Renal pelvis (tissue), 4 donors: ENCODE results near the gene BCAN. TPM values are rescaled to one million over a fixed set of nuclear protein-coding genes. Genes with fewer than 3 reads are reported as not detected.
"Not testable (repeated sequence)": the region's sequence is repeated elsewhere in the genome, so short reads cannot be mapped to it uniquely, and the experiment has no call there.

Experiments used
- DNase-seq: peaks from one replicate; pipeline ENCODE4 v3.0.0-alpha.2; 2013
- polyA plus RNA-seq, 3 donors: library from polyadenylated mRNA; unstranded; fragments of 120-200 nt; gene quantifications; one replicate each; pipeline ENCODE4 v1.2.1, GENCODE V29; 2013; ENCODE audit not compliant: insufficient read length in 3 of 3

The BCAN gene
- polyA plus RNA-seq, 3 donors = 0.18 to 2.2 (median 0.26) TPM

- no peak for DNase-seq
Measured at GRCh38 chr1:156612666-156613065, 29.3 kb upstream of the BCAN start.

GRCh38 chr1:156615946-156616345, 26.0 kb upstream of the BCAN start:
- DNase-seq = no peak

GRCh38 chr1:156616463-156616862, 25.5 kb upstream of the BCAN start:
- DNase-seq = peak; percentile 92

- no peak for DNase-seq
Measured at GRCh38 chr1:156618853-156619581, 22.9 kb upstream of the BCAN start, which contains the start of gene HAPLN2. Gene HAPLN2 (plus strand): TSS chr1:156619415. CDS start chr1:156623491, 4,076 bp downstream.

- DNase-seq = no peak
Measured at GRCh38 chr1:156619582-156619955, 22.3 kb upstream of the BCAN start.

GRCh38 chr1:156622581-156623297, 19.2 kb upstream of the BCAN start:
- no peak for DNase-seq

- no peak for DNase-seq
Measured at GRCh38 chr1:156623946-156624813, 17.7 kb upstream of the BCAN start.

GRCh38 chr1:156624814-156625435, 17.0 kb upstream of the BCAN start:
- DNase-seq = no peak

GRCh38 chr1:156625436-156626078, 16.4 kb upstream of the BCAN start:
- no peak for DNase-seq

- DNase-seq = no peak
Measured at GRCh38 chr1:156626079-156626438, 15.9 kb upstream of the BCAN start.

- no peak for DNase-seq
Measured at GRCh38 chr1:156627313-156627880, 14.5 kb upstream of the BCAN start.

GRCh38 chr1:156629823-156630449, 12.0 kb upstream of the BCAN start:
- DNase-seq = no peak

GRCh38 chr1:156631152-156631551, 10.8 kb upstream of the BCAN start:
- not testable (repeated sequence) for DNase-seq

- no peak for DNase-seq
Measured at GRCh38 chr1:156632355-156632754, 9.6 kb upstream of the BCAN start.

- no peak for DNase-seq
Measured at GRCh38 chr1:156638189-156638985, 3.5 kb upstream of the BCAN start.

GRCh38 chr1:156639601-156640101, 2.3 kb upstream of the BCAN start:
- no peak for DNase-seq

- no peak for DNase-seq
Measured at GRCh38 chr1:156640842-156641706, 843 bp upstream of the BCAN start.

- no peak for DNase-seq
Measured at GRCh38 chr1:156642265-156643048, 540 bp downstream of the BCAN start.
